GM12872 (cell line): ENCODE measurements around the gene PTPN14.

Source experiments
- TF ChIP-seq, protein P1 (sequence below): IDR thresholded peaks from 3 replicates; pipeline ENCODE4 v1.5.1; 2011; ENCODE audit warnings: low read depth, mild to moderate bottlenecking, low read length, moderate library complexity; ENCODE audit not compliant: insufficient read depth

The PTPN14 gene

DNA sequence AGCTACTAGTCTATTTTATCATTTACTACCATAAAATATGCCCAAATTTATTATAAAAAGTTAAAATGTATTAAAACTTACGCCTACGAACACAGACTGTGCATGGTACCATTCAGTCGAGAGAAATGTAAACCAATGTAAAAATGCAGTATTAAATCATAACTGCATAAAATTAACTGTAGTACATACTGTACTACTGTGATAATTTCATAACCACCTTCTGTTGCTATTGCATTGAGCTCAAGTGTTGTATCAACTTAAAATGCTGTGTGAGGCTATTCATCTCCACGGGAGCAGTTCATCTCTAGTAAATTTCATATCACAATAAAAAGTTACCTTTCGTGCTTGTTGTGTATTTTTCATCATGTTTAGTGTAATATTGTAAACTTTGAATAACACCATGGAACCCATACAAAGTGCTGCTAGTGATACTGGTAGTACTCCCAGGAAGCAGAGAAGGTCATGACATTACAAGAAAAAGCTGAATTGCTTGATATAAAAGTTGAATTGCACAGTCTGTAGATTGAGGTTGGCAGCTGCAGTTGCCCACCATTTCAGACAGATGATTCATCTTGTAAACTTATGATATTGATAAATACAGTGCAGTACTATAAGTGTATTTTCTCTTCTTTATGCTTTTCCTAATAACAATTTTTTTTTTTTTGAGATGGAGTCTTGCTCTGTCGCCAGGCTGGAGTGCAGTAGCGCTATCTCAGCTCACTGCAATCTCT is 32.6 kb upstream of the PTPN14 start:
- TF ChIP-seq, protein P1, sequence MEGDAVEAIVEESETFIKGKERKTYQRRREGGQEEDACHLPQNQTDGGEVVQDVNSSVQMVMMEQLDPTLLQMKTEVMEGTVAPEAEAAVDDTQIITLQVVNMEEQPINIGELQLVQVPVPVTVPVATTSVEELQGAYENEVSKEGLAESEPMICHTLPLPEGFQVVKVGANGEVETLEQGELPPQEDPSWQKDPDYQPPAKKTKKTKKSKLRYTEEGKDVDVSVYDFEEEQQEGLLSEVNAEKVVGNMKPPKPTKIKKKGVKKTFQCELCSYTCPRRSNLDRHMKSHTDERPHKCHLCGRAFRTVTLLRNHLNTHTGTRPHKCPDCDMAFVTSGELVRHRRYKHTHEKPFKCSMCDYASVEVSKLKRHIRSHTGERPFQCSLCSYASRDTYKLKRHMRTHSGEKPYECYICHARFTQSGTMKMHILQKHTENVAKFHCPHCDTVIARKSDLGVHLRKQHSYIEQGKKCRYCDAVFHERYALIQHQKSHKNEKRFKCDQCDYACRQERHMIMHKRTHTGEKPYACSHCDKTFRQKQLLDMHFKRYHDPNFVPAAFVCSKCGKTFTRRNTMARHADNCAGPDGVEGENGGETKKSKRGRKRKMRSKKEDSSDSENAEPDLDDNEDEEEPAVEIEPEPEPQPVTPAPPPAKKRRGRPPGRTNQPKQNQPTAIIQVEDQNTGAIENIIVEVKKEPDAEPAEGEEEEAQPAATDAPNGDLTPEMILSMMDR, result no peak

DNA sequence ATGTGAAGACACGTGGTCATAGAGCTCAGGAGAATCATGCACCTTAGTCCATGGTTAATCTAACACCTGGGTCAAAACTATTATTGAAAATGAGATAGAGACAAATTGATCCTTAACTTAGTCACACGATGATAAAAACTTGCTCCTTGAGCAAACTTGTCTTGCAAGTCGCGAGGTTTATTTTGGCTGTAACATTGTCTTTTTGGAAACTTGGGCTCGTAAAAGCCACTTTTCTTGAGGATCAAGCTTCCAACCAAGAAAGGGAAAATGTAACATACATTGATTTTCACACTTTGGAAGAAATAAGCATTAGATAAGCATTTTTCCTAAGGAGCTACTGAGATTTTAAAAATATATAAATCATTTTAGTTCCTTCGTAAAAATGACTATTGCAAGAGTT is 31.7 kb upstream of the PTPN14 start:
- TF ChIP-seq, protein P1, result no peak

DNA sequence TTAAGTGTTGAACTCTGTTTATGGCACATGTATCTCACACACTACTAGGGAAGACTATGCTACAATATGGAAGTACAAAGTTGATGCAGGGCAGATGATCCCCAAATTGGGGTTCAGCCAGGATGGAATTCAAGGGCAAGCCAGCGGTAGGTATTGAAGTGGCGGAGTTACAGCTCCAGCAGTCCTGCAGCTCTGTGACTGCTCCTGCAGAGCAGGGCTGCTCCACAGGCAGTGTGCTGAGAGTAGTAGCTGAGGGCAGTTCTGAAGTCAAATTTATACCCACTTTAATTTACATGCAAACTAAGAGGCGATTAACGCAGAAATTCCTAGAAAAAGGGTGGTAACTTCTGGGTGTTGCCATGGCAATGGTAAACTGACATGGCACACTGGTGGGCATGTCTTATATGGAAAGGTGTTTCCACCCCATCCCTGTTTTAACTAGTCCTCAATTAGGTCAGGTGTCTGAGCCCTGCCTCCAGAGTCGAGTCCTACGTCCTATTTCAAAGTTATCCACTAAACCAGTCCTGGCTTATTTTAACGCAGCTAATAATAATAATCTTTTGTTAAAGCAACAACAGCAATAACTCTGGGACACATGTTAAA is 31.0 kb upstream of the PTPN14 start:
- TF ChIP-seq, protein P1, result no peak

DNA sequence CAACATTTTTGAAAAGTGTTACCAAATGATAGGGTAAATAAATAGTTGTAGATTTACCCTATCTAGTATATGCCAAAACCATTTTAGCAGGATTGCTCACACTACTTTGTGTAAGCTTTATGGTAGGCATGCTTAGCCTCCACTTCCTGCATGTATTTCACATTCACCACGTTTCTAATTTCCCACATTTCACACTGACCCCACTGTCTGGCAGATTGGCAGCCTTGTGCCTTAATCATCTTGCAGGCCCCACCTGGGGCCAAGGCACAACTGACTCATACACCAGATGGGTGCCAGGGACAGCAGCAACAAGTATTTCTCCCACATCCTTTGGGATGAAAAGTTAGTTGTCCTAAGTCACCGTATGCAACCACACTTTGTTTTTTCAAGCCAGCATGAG is 30.4 kb upstream of the PTPN14 start:
- TF ChIP-seq, protein P1, result no peak

DNA sequence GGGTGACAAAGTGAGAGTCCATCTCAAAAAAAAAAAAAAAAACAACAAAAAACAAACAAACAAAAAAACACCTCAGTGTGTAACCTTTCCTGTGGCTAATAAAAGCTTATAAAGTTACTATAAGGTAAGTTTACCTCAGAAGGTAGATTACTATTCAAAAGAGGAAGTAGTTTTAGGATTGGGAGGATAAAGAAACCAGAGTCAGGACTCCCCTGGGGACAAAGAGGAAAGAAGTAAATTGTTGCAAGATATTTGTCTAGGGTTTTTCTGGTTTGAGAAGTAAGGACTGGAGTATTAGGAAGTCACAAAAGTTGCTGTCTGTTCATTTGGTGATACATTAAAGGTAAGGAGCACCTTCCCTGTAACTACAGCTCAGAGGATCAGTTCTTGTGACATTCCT is 27.8 kb upstream of the PTPN14 start:
- TF ChIP-seq, protein P1, result no peak

DNA sequence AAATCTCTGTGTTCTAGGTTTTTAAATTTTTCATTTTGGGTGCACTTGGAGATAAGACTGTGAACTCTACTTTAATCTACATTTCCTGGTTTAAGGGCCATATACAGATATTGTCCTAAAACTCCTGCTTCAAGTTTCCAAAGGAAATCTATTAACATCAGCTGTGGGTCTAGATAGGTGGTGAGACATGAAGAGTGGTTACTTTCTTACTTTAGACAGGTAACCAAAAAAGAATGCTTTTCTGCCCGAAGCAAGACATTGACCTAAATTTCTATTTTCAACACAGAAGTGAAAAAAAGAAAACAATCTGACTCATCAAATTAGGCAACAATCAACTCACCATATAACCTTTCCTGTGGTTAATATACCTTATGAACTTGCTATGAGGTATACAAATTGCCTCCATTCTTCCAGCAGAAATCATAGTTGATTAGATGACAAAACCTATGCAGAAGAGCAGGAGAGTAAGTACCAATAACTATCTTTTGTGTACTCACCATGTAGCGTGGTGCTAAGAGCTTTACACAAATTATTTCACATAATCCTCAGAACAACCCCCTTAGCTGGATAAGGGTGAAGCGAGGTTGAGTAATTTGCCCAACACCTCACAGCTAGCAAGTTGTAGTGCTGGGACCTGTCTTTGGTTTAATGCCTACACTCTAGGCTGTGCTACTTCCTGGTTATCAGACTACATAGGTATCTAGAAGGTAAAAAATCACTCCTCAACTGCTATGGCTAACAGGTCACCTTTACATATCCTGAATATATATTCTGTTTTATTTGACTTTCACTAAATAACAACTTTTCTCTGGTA is 23.4 kb upstream of the PTPN14 start:
- TF ChIP-seq, protein P1, result no peak
